IMR-90 (cell line): Measurements from ENCODE around the gene DOCK9. TPM values are rescaled to one million over a fixed set of nuclear protein-coding genes. Genes with fewer than 3 reads are reported as not detected.
A peak's percentile ranks its signal among the peaks of the same experiment; 100 is the strongest.

Experiments used
- ATAC-seq: fragments of 200-7000 bp; cut with Tn5 transposase; 2 replicates; pipeline ENCODE4 v1.9.1; 2020; ENCODE audit warnings: low read depth, mild to moderate bottlenecking, moderate library complexity
- BruUV-seq: library from RNA; stranded (reverse); fragments of 400-500 nt; replicated peaks from 2 replicates; lab custom pipeline; 2021; lab: Mats Ljungman, UMichigan
- CTCF ChIA-PET: fragments of 300-600 bp; formaldehyde crosslinking; extraction: SDS; loops from one replicate; lab custom pipeline; 2021; ENCODE audit warnings: antibody characterized with exemption; lab: Yijun Ruan, JAX
- POLR2A ChIA-PET: fragments of 300-600 bp; sonication (Branson Sonifier 250); formaldehyde crosslinking; loops from one replicate; lab custom pipeline; 2022; ENCODE audit warnings: antibody characterized with exemption; ENCODE audit not compliant: unreplicated experiment; lab: Charles Lee
- DNase-seq: peaks from one replicate; pipeline ENCODE4 v3.0.0; 2013
- H2AFZ ChIP-seq: replicated peaks from 2 replicates; pipeline ENCODE3; 2013; ENCODE audit warnings: low read length, mild to moderate bottlenecking; ENCODE audit not compliant: poor library complexity
- H2AK5ac ChIP-seq: 2 replicates; pipeline ENCODE4 v1.6.1; 2013; ENCODE audit warnings: low read depth, low read length, inconsistent platforms
- H2AK9ac ChIP-seq: replicated peaks from 2 replicates; pipeline ENCODE3; 2013; ENCODE audit warnings: mild to moderate bottlenecking, low read depth, low read length, moderate library complexity; ENCODE audit not compliant: poor library complexity
- H2BK120ac ChIP-seq: 2 replicates; pipeline ENCODE4 v1.6.1; 2013; ENCODE audit warnings: low read depth, low read length, inconsistent platforms
- H2BK15ac ChIP-seq: 3 replicates; pipeline ENCODE4 v1.6.1; 2013; ENCODE audit warnings: low read depth, low read length, inconsistent platforms
- H2BK20ac ChIP-seq: 2 replicates; pipeline ENCODE4 v1.6.1; 2013; ENCODE audit warnings: low read depth, mild to moderate bottlenecking, inconsistent platforms, low read length, moderate library complexity
- H2BK5ac ChIP-seq: 2 replicates; pipeline ENCODE4 v1.6.1; 2013; ENCODE audit warnings: mild to moderate bottlenecking, low read depth, low read length, inconsistent platforms; ENCODE audit not compliant: poor library complexity, severe bottlenecking
- H3K14ac ChIP-seq: replicated peaks from 2 replicates; pipeline ENCODE4 v1.6.1; 2013; ENCODE audit warnings: low read depth, low read length, inconsistent platforms
- H3K18ac ChIP-seq: 2 replicates; pipeline ENCODE4 v1.6.1; 2013; ENCODE audit warnings: low read depth, low read length, control low read depth
- H3K23ac ChIP-seq: 2 replicates; pipeline ENCODE4 v1.6.1; 2013; ENCODE audit warnings: low read depth, low read length, inconsistent platforms
- H3K27ac ChIP-seq: 2 replicates; pipeline ENCODE4 v1.5.1; 2013; ENCODE audit warnings: mild to moderate bottlenecking, control low read depth, low read length; ENCODE audit not compliant: insufficient read depth
- H3K27me3 ChIP-seq: 2 replicates; pipeline ENCODE4 v1.6.1; 2013; ENCODE audit warnings: low read length; ENCODE audit not compliant: control insufficient read depth, insufficient read depth
- H3K36me3 ChIP-seq: 2 replicates; pipeline ENCODE4 v1.6.1; 2013; ENCODE audit warnings: low read length, mixed read lengths; ENCODE audit not compliant: control insufficient read depth, insufficient read depth
- H3K4ac ChIP-seq: 2 replicates; pipeline ENCODE4 v1.6.1; 2013; ENCODE audit warnings: low read depth, low read length, inconsistent platforms
- H3K4me1 ChIP-seq: 2 replicates; pipeline ENCODE4 v1.6.1; 2013; ENCODE audit warnings: low read length, mixed read lengths; ENCODE audit not compliant: control insufficient read depth, insufficient read depth
- H3K4me2 ChIP-seq: 2 replicates; pipeline ENCODE4 v1.6.1; 2013; ENCODE audit warnings: low read depth, mild to moderate bottlenecking, control low read depth, low read length, moderate library complexity
- H3K4me3 ChIP-seq: 2 replicates; pipeline ENCODE4 v1.5.1; 2013; ENCODE audit warnings: low read depth, mild to moderate bottlenecking, control low read depth, low read length, moderate library complexity; ENCODE audit not compliant: insufficient read depth
- H3K56ac ChIP-seq: 2 replicates; pipeline ENCODE4 v1.6.1; 2013; ENCODE audit warnings: low read length, inconsistent platforms; ENCODE audit not compliant: insufficient read depth; ENCODE audit errors: extremely low read depth
- H3K79me1 ChIP-seq, 2 experiments: 2 replicates each; pipeline ENCODE4 v1.6.1; 2013; ENCODE audit warnings: low read length in 2 of 2, inconsistent platforms in 1 of 2, low read depth in 1 of 2
- H3K9ac ChIP-seq: 2 replicates; pipeline ENCODE4 v1.6.1; 2013; ENCODE audit warnings: low read depth, low read length, control low read depth
- H3K9me1 ChIP-seq: 2 replicates; pipeline ENCODE4 v1.6.1; 2013; ENCODE audit warnings: low read length, inconsistent platforms; ENCODE audit not compliant: insufficient read depth
- H3K9me3 ChIP-seq: 2 replicates; pipeline ENCODE4 v1.6.1; 2013; ENCODE audit warnings: low read length; ENCODE audit not compliant: control insufficient read depth, insufficient read depth
- H4K20me1 ChIP-seq: 2 replicates; pipeline ENCODE4 v1.6.1; 2013; ENCODE audit warnings: low read length, inconsistent platforms; ENCODE audit not compliant: insufficient read depth
- H4K5ac ChIP-seq: 2 replicates; pipeline ENCODE4 v1.6.1; 2013; ENCODE audit warnings: mild to moderate bottlenecking, low read depth, low read length, control low read depth
- H4K8ac ChIP-seq, 2 experiments: 2 replicates each; pipeline ENCODE4 v1.6.1; 2013; ENCODE audit warnings: low read depth in 2 of 2, low read length in 2 of 2, control low read depth in 1 of 2, inconsistent platforms in 1 of 2
- H4K91ac ChIP-seq: 2 replicates; pipeline ENCODE4 v1.6.1; 2013; ENCODE audit warnings: low read depth, low read length, inconsistent platforms; ENCODE audit not compliant: insufficient read depth
- CEBPB ChIP-seq: IDR thresholded peaks from 2 replicates; pipeline ENCODE4 v1.6.1; 2012; ENCODE audit warnings: low read depth, low read length, improper control_type of control experiment
- CHD1 ChIP-seq: IDR thresholded peaks from 2 replicates; pipeline ENCODE4 v1.6.1; 2012; ENCODE audit warnings: low read depth, low read length, improper control_type of control experiment
- CTCF ChIP-seq: conservative IDR thresholded peaks from 2 replicates; pipeline ENCODE4 v1.5.1; 2012; ENCODE audit warnings: mild to moderate bottlenecking, low read depth, low read length, improper control_type of control experiment
- ELK1 ChIP-seq: fragments of 150-350 bp; IDR thresholded peaks from 2 replicates; pipeline ENCODE4 v1.6.1; 2016; ENCODE audit warnings: low read depth, mild to moderate bottlenecking, low read length, moderate library complexity, borderline replicate concordance
- FOS ChIP-seq: fragments of 150-350 bp; IDR thresholded peaks from 2 replicates; pipeline ENCODE4 v1.6.1; 2016; ENCODE audit warnings: low read depth, low read length
- MAFK ChIP-seq: IDR thresholded peaks from 2 replicates; pipeline ENCODE4 v1.6.1; 2012; ENCODE audit warnings: low read depth, low read length, improper control_type of control experiment
- MAZ ChIP-seq: IDR thresholded peaks from 2 replicates; pipeline ENCODE4 v1.6.1; 2012; ENCODE audit warnings: low read depth, mild to moderate bottlenecking, low read length, improper control_type of control experiment, moderate library complexity, borderline replicate concordance
- MXI1 ChIP-seq: IDR thresholded peaks from 2 replicates; pipeline ENCODE4 v1.6.1; 2012; ENCODE audit warnings: low read depth, mild to moderate bottlenecking, low read length, moderate library complexity, borderline replicate concordance
- NFE2L2 ChIP-seq: fragments of 150-350 bp; IDR thresholded peaks from 2 replicates; pipeline ENCODE4 v1.6.1; 2016; ENCODE audit warnings: low read depth, mild to moderate bottlenecking, low read length
- POLR2A ChIP-seq: IDR thresholded peaks from 2 replicates; pipeline ENCODE4 v1.6.1; 2012; ENCODE audit warnings: mild to moderate bottlenecking, low read depth, low read length
- RAD21 ChIP-seq: IDR thresholded peaks from 2 replicates; pipeline ENCODE4 v1.6.1; 2012; ENCODE audit warnings: low read length, improper control_type of control experiment
- RCOR1 ChIP-seq: IDR thresholded peaks from 2 replicates; pipeline ENCODE4 v1.6.1; 2012; ENCODE audit warnings: mild to moderate bottlenecking, low read length, improper control_type of control experiment; ENCODE audit not compliant: insufficient replicate concordance
- RFX5 ChIP-seq: IDR thresholded peaks from 2 replicates; pipeline ENCODE4 v1.8.0; 2012; ENCODE audit warnings: low read depth, mild to moderate bottlenecking, low read length, moderate library complexity
- WGBS, 2 experiments: methylation state at CpG; one replicate each; pipeline versions ENCODE4 v1.1.5 to v1.1.7; 2013; ENCODE audit warnings: missing lambda C conversion rate in 2 of 2; ENCODE audit not compliant: insufficient read length in 1 of 2; ENCODE audit errors: extremely low coverage in 2 of 2; 5-methylcytosine and 5-hydroxymethylcytosine counted together
- dilution Hi-C: fragments of 300-500 bp; cut with HindIII; formaldehyde crosslinking; loops from one replicate; pipeline ENCODE4 v1.14.3; 2018; ENCODE audit warnings: low sequenced_read_pairs; ENCODE audit not compliant: unreplicated experiment
- in situ Hi-C: fragments of 300-500 bp; cut with MboI; formaldehyde crosslinking; loops from 3 replicates; pipeline ENCODE4 v1.14.3; 2019; ENCODE audit warnings: low sequenced_read_pairs, inconsistent platforms, mixed read lengths
- intact Hi-C: fragments of 100-400 bp; cut with micrococcal nuclease; formaldehyde crosslinking; loops from 2 replicates; pipeline ENCODE4 v1.10.0; 2022
- polyA plus RNA-seq, 3 experiments: library from polyadenylated mRNA; depleted of rRNA; stranded (reverse); fragments of >200 nt; gene quantifications; 2 replicates each; pipeline ENCODE4 v1.2.3, GENCODE V29; 2012; ENCODE audit warnings: low replicate concordance in 1 of 3
- total RNA-seq: library from RNA; depleted of rRNA; stranded (reverse); fragments of >200 nt; gene quantifications from 2 replicates; pipeline ENCODE4 v1.2.3, GENCODE V29; 2012
- TF ChIP-seq, protein P1 (sequence below): fragments of 150-350 bp; IDR thresholded peaks from 2 replicates; pipeline ENCODE4 v1.6.1; 2017; ENCODE audit warnings: mild to moderate bottlenecking, antibody characterized with exemption, low read length, low read depth

Gene DOCK9
- total and polyA plus RNA-seq, 2 of the 4 experiments (the other 2 are of a cell fraction) = 4.8 to 7.2 TPM

GRCh38 chr13:98775844-98776598 lies 201.8 kb downstream of the DOCK9 start:
- Histone ChIP-seq H3K4me3 (no peak overlapping the region), H2BK120ac (0 out of 2 replicates have a peak overlapping the region, but pooled peaks have one; percentile 2), H2AK5ac (peak overlapping the region; percentile 39; the same call in 1 of the 2 replicates), H4K91ac (peak overlapping the region; percentile 6; the same call in 1 of the 2 replicates), H2AK9ac (peak overlapping the region; percentile 31), H3K27me3 (0 out of 2 replicates have a peak, but pooled peaks cover 2% of the 10 kb centered on the region), H4K8ac (peak overlapping the region in 1 of 2 experiments; percentile 25; a peak in 1 of 4 replicates), H3K79me1 (no peaks in the 10 kb centered on the region), H3K18ac (no peak overlapping the region), H3K36me3 (no peaks in the 10 kb centered on the region), H3K9me3 (0 out of 2 replicates have a peak, but pooled peaks cover under 1% of the 10 kb centered on the region), H3K9ac (no peak overlapping the region), H2BK5ac (no peak overlapping the region), H3K4me2 (no peak overlapping the region), H4K20me1 (no peaks in the 10 kb centered on the region), H3K9me1 (no peaks in the 10 kb centered on the region; the same call in none of the 2 replicates), H3K4ac (no peak overlapping the region), H2BK15ac (no peak overlapping the region; the same call in 2 of the 3 replicates), H3K56ac (no peak overlapping the region), H3K27ac (no peak overlapping the region), H3K23ac (no peak overlapping the region), H2BK20ac (no peak overlapping the region), H3K14ac (no peak overlapping the region), H2AFZ (peak overlapping the region; percentile 80), H4K5ac (no peak overlapping the region), H3K4me1 (peaks cover 2% of the 10 kb centered on the region)
- peak; percentile 65 for DNase-seq
- dilution Hi-C loops = no loop called here
- intact Hi-C loops = no loop called here
- no TSS peak for BruUV-seq
- ChIA-PET CTCF (interaction anchor here (1.0 kb wide), 1 partner anchor 64 kb away, joined by 3 read pairs; no protein-coding TSS in a partner anchor), POLR2A (no interaction called here)
- ATAC-seq = peak; percentile 79
- 67% methylated on average over 8 of the region's 22 CpGs; no CpG with 5 or more reads in 1 of the 2 experiments for WGBS, 2 experiments
- in situ Hi-C loops = no loop called here
- TF ChIP-seq CHD1 (no peak), MAZ (no peak), FOS (no peak), MXI1 (no peak), POLR2A (no peak), RFX5 (no peak), CTCF (no peak), NFE2L2 (no peak), MAFK (no peak), CEBPB (no peak), ELK1 (no peak), RAD21 (no peak), RCOR1 (no peak)
- TF ChIP-seq, protein P1, sequence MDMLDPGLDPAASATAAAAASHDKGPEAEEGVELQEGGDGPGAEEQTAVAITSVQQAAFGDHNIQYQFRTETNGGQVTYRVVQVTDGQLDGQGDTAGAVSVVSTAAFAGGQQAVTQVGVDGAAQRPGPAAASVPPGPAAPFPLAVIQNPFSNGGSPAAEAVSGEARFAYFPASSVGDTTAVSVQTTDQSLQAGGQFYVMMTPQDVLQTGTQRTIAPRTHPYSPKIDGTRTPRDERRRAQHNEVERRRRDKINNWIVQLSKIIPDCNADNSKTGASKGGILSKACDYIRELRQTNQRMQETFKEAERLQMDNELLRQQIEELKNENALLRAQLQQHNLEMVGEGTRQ = no peak
